ENCODE results near the gene RPS6KA2. TPM values are rescaled to one million over a fixed set of nuclear protein-coding genes. Genes with fewer than 3 reads are reported as not detected.
A peak's percentile ranks its signal among the peaks of the same experiment; 100 is the strongest.

RPS6KA2 gene
- total RNA-seq, 2 experiments from 2014 or later: 9.3 to 10.9 TPM

- peaks cover 26% of the 10 kb centered on the region for H3K27me3 Mint-ChIP-seq
- H3K36me3 Mint-ChIP-seq (ENCODE audit: low read depth): no peaks in the 10 kb centered on the region
- ChIA-PET CTCF (interaction anchor here (0.6 kb wide), 1 partner anchor 327 kb away, joined by 4 read pairs; no protein-coding TSS in a partner anchor), POLR2A (no interaction called here)
- ATAC-seq: no peak
- no peak overlapping the region for H3K27ac Mint-ChIP-seq
- intact Hi-C loops (cut with DNase I, micrococcal nuclease): no loop called here
- no peaks in the 10 kb centered on the region for H3K9me3 Mint-ChIP-seq (ENCODE audit: low read depth)
- no peak for DNase-seq
- no peak overlapping the region for H3K4me3 Mint-ChIP-seq
- H3K4me1 Mint-ChIP-seq: peaks cover 14% of the 10 kb centered on the region
These were observed 3.4 kb upstream of the RPS6KA2 start for GRCh38 chr6:166630462-166630861.

GRCh38 chr6:166629628-166630027 is 2.6 kb upstream of the RPS6KA2 start:
- Mint-ChIP-seq H3K27me3 (peaks cover 29% of the 10 kb centered on the region), H3K9me3 (ENCODE audit: low read depth) (no peaks in the 10 kb centered on the region), H3K4me3 (no peak overlapping the region), H3K36me3 (ENCODE audit: low read depth) (no peaks in the 10 kb centered on the region), H3K4me1 (peaks cover 14% of the 10 kb centered on the region), H3K27ac (no peak overlapping the region)
- ChIA-PET POLR2A (interaction anchor here (1.0 kb wide), 1 partner anchor 11 kb away, joined by 4 read pairs; no protein-coding TSS in a partner anchor), CTCF (no interaction called here)
- ATAC-seq (no peak), DNase-seq (no peak)
- intact Hi-C loops (cut with DNase I, micrococcal nuclease): loop anchor here (5.0 to 10.0 kb wide), 3 partner anchors 212 to 723 kb away; no protein-coding TSS in a partner anchor

- Mint-ChIP-seq H3K36me3 (ENCODE audit: low read depth) (no peaks in the 10 kb centered on the region), H3K4me3 (peak overlapping the region; percentile 71), H3K27me3 (peaks cover 25% of the 10 kb centered on the region), H3K27ac (peak overlapping the region; percentile 77), H3K9me3 (ENCODE audit: low read depth) (no peaks in the 10 kb centered on the region), H3K4me1 (peaks cover 14% of the 10 kb centered on the region)
- POLR2A ChIA-PET: no interaction called here
- intact Hi-C loops (cut with DNase I, micrococcal nuclease): loop anchor here (1.0 to 10.0 kb wide), 11 partner anchors 113 to 724 kb away; partner anchors contain the start of genes CEP43 (in 2 of the 2), RNASET2 (in 1 of the 2) and SFT2D1 (in 1 of the 2)
- DNase-seq: peak; percentile 66
- CTCF ChIA-PET: interaction anchor here (0.6 to 1.5 kb wide), 4 partner anchors 11 to 329 kb away, joined by 3 to 5 read pairs (median 4); no protein-coding TSS in a partner anchor
- ATAC-seq: peak; percentile 17
These were observed 1.1 kb upstream of the RPS6KA2 start for GRCh38 chr6:166627875-166628801.

- Mint-ChIP-seq H3K27me3 (peaks cover 25% of the 10 kb centered on the region), H3K9me3 (ENCODE audit: low read depth) (no peaks in the 10 kb centered on the region), H3K36me3 (ENCODE audit: low read depth) (no peaks in the 10 kb centered on the region), H3K27ac (peak overlapping the region; percentile 37), H3K4me3 (peak overlapping the region; percentile 71), H3K4me1 (peaks cover 14% of the 10 kb centered on the region)
- POLR2A ChIA-PET: no interaction called here
- ATAC-seq (no peak), DNase-seq (peak; percentile 47)
- intact Hi-C loops (cut with DNase I, micrococcal nuclease): loop anchor here (1.0 to 10.0 kb wide), 11 partner anchors 111 to 726 kb away; partner anchors contain the start of genes CEP43 (in 2 of the 2), RNASET2 (in 1 of the 2) and SFT2D1 (in 1 of the 2)
- CTCF ChIA-PET: interaction anchor here (0.6 to 1.5 kb wide), 5 partner anchors 111 to 620 kb away, joined by 3 to 5 read pairs (median 3); no protein-coding TSS in a partner anchor
These were observed 646 bp downstream of the RPS6KA2 start for GRCh38 chr6:166626177-166627032.

- intact Hi-C loops (cut with DNase I, micrococcal nuclease): loop anchor here (5.0 to 10.0 kb wide), 3 partner anchors 208 to 727 kb away; no protein-coding TSS in a partner anchor
- Mint-ChIP-seq H3K9me3 (ENCODE audit: low read depth) (no peaks in the 10 kb centered on the region), H3K4me3 (peak overlapping the region; percentile 71), H3K27me3 (peaks cover 25% of the 10 kb centered on the region), H3K36me3 (ENCODE audit: low read depth) (no peaks in the 10 kb centered on the region), H3K4me1 (peaks cover 14% of the 10 kb centered on the region), H3K27ac (no peak overlapping the region)
- DNase-seq (no peak), ATAC-seq (no peak)
- ChIA-PET POLR2A (no interaction called here), CTCF (no interaction called here)
These were observed 1.7 kb downstream of the RPS6KA2 start for GRCh38 chr6:166625356-166625755.

- Mint-ChIP-seq H3K4me1 (peaks cover 14% of the 10 kb centered on the region), H3K4me3 (no peak overlapping the region), H3K27me3 (peaks cover 18% of the 10 kb centered on the region), H3K36me3 (ENCODE audit: low read depth) (no peaks in the 10 kb centered on the region), H3K9me3 (ENCODE audit: low read depth) (no peaks in the 10 kb centered on the region), H3K27ac (no peak overlapping the region)
- intact Hi-C loops (cut with DNase I, micrococcal nuclease): loop anchor here in 1 of 2 experiments (10.0 kb wide), 1 partner anchor 309 kb away; no protein-coding TSS in a partner anchor
- ChIA-PET POLR2A (interaction anchor here (0.7 kb wide), 1 partner anchor 74 kb away, joined by 3 read pairs; no protein-coding TSS in a partner anchor), CTCF (interaction anchor here (0.6 kb wide), 1 partner anchor 314 kb away, joined by 3 read pairs; no protein-coding TSS in a partner anchor)
- no peak for DNase-seq
- no peak for ATAC-seq
These were observed 2.8 kb downstream of the RPS6KA2 start for GRCh38 chr6:166624275-166624674.

GRCh38 chr6:166623318-166623717 is 3.7 kb downstream of the RPS6KA2 start:
- DNase-seq (no peak), ATAC-seq (no peak)
- Mint-ChIP-seq H3K27ac (no peak overlapping the region), H3K9me3 (ENCODE audit: low read depth) (no peaks in the 10 kb centered on the region), H3K4me3 (no peak overlapping the region), H3K27me3 (peaks cover 15% of the 10 kb centered on the region), H3K4me1 (peaks cover 9% of the 10 kb centered on the region), H3K36me3 (ENCODE audit: low read depth) (no peaks in the 10 kb centered on the region)
- ChIA-PET POLR2A (no interaction called here), CTCF (interaction anchor here (0.5 kb wide), 1 partner anchor 15 kb away, joined by 3 read pairs; no protein-coding TSS in a partner anchor)
- intact Hi-C loops (cut with DNase I, micrococcal nuclease): loop anchor here in 1 of 2 experiments (10.0 kb wide), 1 partner anchor 309 kb away; no protein-coding TSS in a partner anchor

GRCh38 chr6:166621114-166621540 is 5.9 kb downstream of the RPS6KA2 start:
- peaks cover 12% of the 10 kb centered on the region for H3K27me3 Mint-ChIP-seq
- ATAC-seq (no peak), DNase-seq (no peak)
- no peaks in the 10 kb centered on the region for H3K9me3 Mint-ChIP-seq (ENCODE audit: low read depth)
- no peak overlapping the region for H3K4me3 Mint-ChIP-seq
- peaks cover 6% of the 10 kb centered on the region for H3K4me1 Mint-ChIP-seq
- CTCF ChIA-PET: no interaction called here
- intact Hi-C loops (cut with DNase I, micrococcal nuclease): loop anchor here in 1 of 2 experiments (10.0 kb wide), 1 partner anchor 306 kb away; no protein-coding TSS in a partner anchor
- POLR2A ChIA-PET: no interaction called here
- H3K27ac Mint-ChIP-seq: no peak overlapping the region
- H3K36me3 Mint-ChIP-seq (ENCODE audit: low read depth): no peaks in the 10 kb centered on the region

- ChIA-PET POLR2A (no interaction called here), CTCF (no interaction called here)
- Mint-ChIP-seq H3K4me1 (peaks cover under 1% of the 10 kb centered on the region), H3K27ac (no peak overlapping the region), H3K36me3 (ENCODE audit: low read depth) (no peaks in the 10 kb centered on the region), H3K4me3 (no peak overlapping the region), H3K9me3 (ENCODE audit: low read depth) (no peaks in the 10 kb centered on the region), H3K27me3 (peaks cover 7% of the 10 kb centered on the region)
- DNase-seq: no peak
- ATAC-seq: no peak
- intact Hi-C loops (cut with DNase I, micrococcal nuclease): loop anchor here in 1 of 2 experiments (10.0 kb wide), 1 partner anchor 306 kb away; no protein-coding TSS in a partner anchor
These were observed 6.5 kb downstream of the RPS6KA2 start for GRCh38 chr6:166620478-166621113.

- CTCF ChIA-PET: no interaction called here
- no peak for ATAC-seq
- intact Hi-C loops (cut with DNase I, micrococcal nuclease): loop anchor here in 1 of 2 experiments (10.0 kb wide), 1 partner anchor 305 kb away; no protein-coding TSS in a partner anchor
These were observed 7.1 kb downstream of the RPS6KA2 start for GRCh38 chr6:166619912-166620311.

More at GRCh38 chr6:166619912-166620311, 7.1 kb downstream of the RPS6KA2 start:
- H3K4me3 Mint-ChIP-seq: no peak overlapping the region
- no peaks in the 10 kb centered on the region for H3K9me3 Mint-ChIP-seq (ENCODE audit: low read depth)
- H3K27me3 Mint-ChIP-seq: peaks cover 3% of the 10 kb centered on the region
- H3K36me3 Mint-ChIP-seq (ENCODE audit: low read depth): no peaks in the 10 kb centered on the region
- DNase-seq: no peak
- H3K4me1 Mint-ChIP-seq: no peaks in the 10 kb centered on the region
- H3K27ac Mint-ChIP-seq: no peak overlapping the region
- POLR2A ChIA-PET: no interaction called here

All from activated CD4-positive, alpha-beta T cell treated with anti-CD3 and anti-CD28 coated beads for 36 hours (primary cell).